ENCODE results near the gene CMTM8. TPM values are rescaled to one million over a fixed set of nuclear protein-coding genes. Genes with fewer than 3 reads are reported as not detected.

CMTM8 gene
- total and polyA plus RNA-seq, 10 of the 15 experiments (the other 5 are each of a cell fraction or from before 2014, with no cell fraction given) = 0.11 to 0.23 TPM; not detected in 8

GRCh38 chr3:32375596-32375930, 137.1 kb downstream of the CMTM8 start:
- TF ChIP-seq ZBTB11 (CRISPR knock-in tag; IDR thresholded peaks at IDR 0.05) = no peak
- in situ Hi-C loops (cut with MboI) = loop anchor here (5.0 to 10.0 kb wide), 2 partner anchors 92 to 289 kb away; no protein-coding TSS in a partner anchor

More at GRCh38 chr3:32375596-32375930, 137.1 kb downstream of the CMTM8 start:
- H3K9me3 ChIP-seq (replicated peaks; ENCODE audit: control insufficient read depth, insufficient read depth, low read length) = no peaks in the 10 kb centered on the region
- H3K9ac ChIP-seq (ENCODE audit: control insufficient read depth, insufficient read depth, low read length) = no peak overlapping the region
- no peak overlapping the region for H2AFZ ChIP-seq (ENCODE audit: control insufficient read depth, low read depth, low read length)
- ATAC-seq (no peak), FAIRE-seq (no peak), DNase-seq (ENCODE audit: low read depth, low spot score) (no peak)
- 71% methylated on average over 5 of the region's 5 CpGs for WGBS (ENCODE audit: insufficient coverage, insufficient replicate concordance, low lambda C conversion rate, missing lambda C conversion rate)
- POLR2A ChIA-PET = interaction anchor here (1.3 to 2.0 kb wide), 2 partner anchors 15 to 92 kb away, joined by 3 to 5 read pairs; no protein-coding TSS in a partner anchor
- CTCF ChIA-PET = interaction anchor here (0.7 to 10.0 kb wide), 30 partner anchors 10 to 193 kb away, joined by 3 to 201 read pairs (median 6); partner anchors contain the start of gene CMTM7
- H3K4me2 ChIP-seq (ENCODE audit: control insufficient read depth, insufficient read depth) = no peak overlapping the region
- H3K79me2 ChIP-seq (ENCODE audit: control insufficient read depth, insufficient read depth, low read length) = no peaks in the 10 kb centered on the region
- RAD21 ChIA-PET (ENCODE audit: unreplicated experiment) = interaction anchor here (0.9 to 7.3 kb wide), 18 partner anchors 8 to 128 kb away, joined by 3 to 121 read pairs (median 4); partner anchors contain the start of gene CMTM6
- H3K4me1 ChIP-seq (ENCODE audit: control insufficient read depth, insufficient read depth, low read length) = peaks cover 4% of the 10 kb centered on the region; the same call in 1 of the 2 replicates
- H4K20me1 ChIP-seq (ENCODE audit: control insufficient read depth, insufficient read depth) = no peaks in the 10 kb centered on the region
- peaks cover 0 to 3% of the 10 kb centered on the region in 2 experiments; a peak in 1 of 4 replicates for H3K27me3 ChIP-seq (replicated peaks in 1 of 2; ENCODE audit: control insufficient read depth in 2 of 2, insufficient read depth in 2 of 2, low read length in 1 of 2)
- intact Hi-C loops (cut with micrococcal nuclease; ENCODE audit: unreplicated experiment) = loop anchor here (1.0 to 10.0 kb wide), 3 partner anchors 24 to 289 kb away; no protein-coding TSS in a partner anchor
- SMC1A ChIA-PET (ENCODE audit: uncharacterized antibody, unreplicated experiment) = interaction anchor here (0.7 to 6.4 kb wide), 26 partner anchors 8 to 341 kb away, joined by 3 to 106 read pairs (median 6); partner anchors contain the start of genes CMTM6 and CMTM7
- no peaks in the 10 kb centered on the region for H3K36me3 ChIP-seq (ENCODE audit: control insufficient read depth in 2 of 2, insufficient read depth in 2 of 2, low read length in 1 of 2)
- no TSS peak for BruUV-seq (replicated peaks)
- H3K4me3 ChIP-seq = no peak overlapping the region
- no peak overlapping the region for H3K27ac ChIP-seq (ENCODE audit: control insufficient read depth, insufficient read depth)
